IMR-90 (cell line): Measurements from ENCODE around the gene SSBP3. TPM values are rescaled to one million over a fixed set of nuclear protein-coding genes. Genes with fewer than 3 reads are reported as not detected.

Source experiments
- ATAC-seq: fragments of 200-7000 bp; cut with Tn5 transposase; 2 replicates; pipeline ENCODE4 v1.9.1; 2020; ENCODE audit warnings: low read depth, mild to moderate bottlenecking, moderate library complexity
- BruUV-seq: library from RNA; stranded (reverse); fragments of 400-500 nt; replicated peaks from 2 replicates; lab custom pipeline; 2021; lab: Mats Ljungman, UMichigan
- CTCF ChIA-PET: fragments of 300-600 bp; formaldehyde crosslinking; extraction: SDS; loops from one replicate; lab custom pipeline; 2021; ENCODE audit warnings: antibody characterized with exemption; lab: Yijun Ruan, JAX
- POLR2A ChIA-PET: fragments of 300-600 bp; sonication (Branson Sonifier 250); formaldehyde crosslinking; loops from one replicate; lab custom pipeline; 2022; ENCODE audit warnings: antibody characterized with exemption; ENCODE audit not compliant: unreplicated experiment; lab: Charles Lee
- DNase-seq: peaks from one replicate; pipeline ENCODE4 v3.0.0; 2013
- H2AFZ ChIP-seq: replicated peaks from 2 replicates; pipeline ENCODE3; 2013; ENCODE audit warnings: low read length, mild to moderate bottlenecking; ENCODE audit not compliant: poor library complexity
- H2AK5ac ChIP-seq: 2 replicates; pipeline ENCODE4 v1.6.1; 2013; ENCODE audit warnings: low read depth, low read length, inconsistent platforms
- H2AK9ac ChIP-seq: replicated peaks from 2 replicates; pipeline ENCODE3; 2013; ENCODE audit warnings: mild to moderate bottlenecking, low read depth, low read length, moderate library complexity; ENCODE audit not compliant: poor library complexity
- H2BK120ac ChIP-seq: 2 replicates; pipeline ENCODE4 v1.6.1; 2013; ENCODE audit warnings: low read depth, low read length, inconsistent platforms
- H2BK15ac ChIP-seq: 3 replicates; pipeline ENCODE4 v1.6.1; 2013; ENCODE audit warnings: low read depth, low read length, inconsistent platforms
- H2BK20ac ChIP-seq: 2 replicates; pipeline ENCODE4 v1.6.1; 2013; ENCODE audit warnings: low read depth, mild to moderate bottlenecking, inconsistent platforms, low read length, moderate library complexity
- H2BK5ac ChIP-seq: 2 replicates; pipeline ENCODE4 v1.6.1; 2013; ENCODE audit warnings: mild to moderate bottlenecking, low read depth, low read length, inconsistent platforms; ENCODE audit not compliant: poor library complexity, severe bottlenecking
- H3K14ac ChIP-seq: replicated peaks from 2 replicates; pipeline ENCODE4 v1.6.1; 2013; ENCODE audit warnings: low read depth, low read length, inconsistent platforms
- H3K18ac ChIP-seq: 2 replicates; pipeline ENCODE4 v1.6.1; 2013; ENCODE audit warnings: low read depth, low read length, control low read depth
- H3K23ac ChIP-seq: 2 replicates; pipeline ENCODE4 v1.6.1; 2013; ENCODE audit warnings: low read depth, low read length, inconsistent platforms
- H3K27ac ChIP-seq: 2 replicates; pipeline ENCODE4 v1.5.1; 2013; ENCODE audit warnings: mild to moderate bottlenecking, control low read depth, low read length; ENCODE audit not compliant: insufficient read depth
- H3K27me3 ChIP-seq: 2 replicates; pipeline ENCODE4 v1.6.1; 2013; ENCODE audit warnings: low read length; ENCODE audit not compliant: control insufficient read depth, insufficient read depth
- H3K36me3 ChIP-seq: 2 replicates; pipeline ENCODE4 v1.6.1; 2013; ENCODE audit warnings: low read length, mixed read lengths; ENCODE audit not compliant: control insufficient read depth, insufficient read depth
- H3K4ac ChIP-seq: 2 replicates; pipeline ENCODE4 v1.6.1; 2013; ENCODE audit warnings: low read depth, low read length, inconsistent platforms
- H3K4me1 ChIP-seq: 2 replicates; pipeline ENCODE4 v1.6.1; 2013; ENCODE audit warnings: low read length, mixed read lengths; ENCODE audit not compliant: control insufficient read depth, insufficient read depth
- H3K4me2 ChIP-seq: 2 replicates; pipeline ENCODE4 v1.6.1; 2013; ENCODE audit warnings: low read depth, mild to moderate bottlenecking, control low read depth, low read length, moderate library complexity
- H3K4me3 ChIP-seq: 2 replicates; pipeline ENCODE4 v1.5.1; 2013; ENCODE audit warnings: low read depth, mild to moderate bottlenecking, control low read depth, low read length, moderate library complexity; ENCODE audit not compliant: insufficient read depth
- H3K56ac ChIP-seq: 2 replicates; pipeline ENCODE4 v1.6.1; 2013; ENCODE audit warnings: low read length, inconsistent platforms; ENCODE audit not compliant: insufficient read depth; ENCODE audit errors: extremely low read depth
- H3K79me1 ChIP-seq, 2 experiments: 2 replicates each; pipeline ENCODE4 v1.6.1; 2013; ENCODE audit warnings: low read length in 2 of 2, inconsistent platforms in 1 of 2, low read depth in 1 of 2
- H3K9ac ChIP-seq: 2 replicates; pipeline ENCODE4 v1.6.1; 2013; ENCODE audit warnings: low read depth, low read length, control low read depth
- H3K9me1 ChIP-seq: 2 replicates; pipeline ENCODE4 v1.6.1; 2013; ENCODE audit warnings: low read length, inconsistent platforms; ENCODE audit not compliant: insufficient read depth
- H3K9me3 ChIP-seq: 2 replicates; pipeline ENCODE4 v1.6.1; 2013; ENCODE audit warnings: low read length; ENCODE audit not compliant: control insufficient read depth, insufficient read depth
- H4K20me1 ChIP-seq: 2 replicates; pipeline ENCODE4 v1.6.1; 2013; ENCODE audit warnings: low read length, inconsistent platforms; ENCODE audit not compliant: insufficient read depth
- H4K5ac ChIP-seq: 2 replicates; pipeline ENCODE4 v1.6.1; 2013; ENCODE audit warnings: mild to moderate bottlenecking, low read depth, low read length, control low read depth
- H4K8ac ChIP-seq, 2 experiments: 2 replicates each; pipeline ENCODE4 v1.6.1; 2013; ENCODE audit warnings: low read depth in 2 of 2, low read length in 2 of 2, control low read depth in 1 of 2, inconsistent platforms in 1 of 2
- H4K91ac ChIP-seq: 2 replicates; pipeline ENCODE4 v1.6.1; 2013; ENCODE audit warnings: low read depth, low read length, inconsistent platforms; ENCODE audit not compliant: insufficient read depth
- CEBPB ChIP-seq: IDR thresholded peaks from 2 replicates; pipeline ENCODE4 v1.6.1; 2012; ENCODE audit warnings: low read depth, low read length, improper control_type of control experiment
- CHD1 ChIP-seq: IDR thresholded peaks from 2 replicates; pipeline ENCODE4 v1.6.1; 2012; ENCODE audit warnings: low read depth, low read length, improper control_type of control experiment
- MAFK ChIP-seq: IDR thresholded peaks from 2 replicates; pipeline ENCODE4 v1.6.1; 2012; ENCODE audit warnings: low read depth, low read length, improper control_type of control experiment
- RAD21 ChIP-seq: IDR thresholded peaks from 2 replicates; pipeline ENCODE4 v1.6.1; 2012; ENCODE audit warnings: low read length, improper control_type of control experiment
- RCOR1 ChIP-seq: IDR thresholded peaks from 2 replicates; pipeline ENCODE4 v1.6.1; 2012; ENCODE audit warnings: mild to moderate bottlenecking, low read length, improper control_type of control experiment; ENCODE audit not compliant: insufficient replicate concordance
- RFX5 ChIP-seq: IDR thresholded peaks from 2 replicates; pipeline ENCODE4 v1.8.0; 2012; ENCODE audit warnings: low read depth, mild to moderate bottlenecking, low read length, moderate library complexity
- SMC3 ChIP-seq: fragments of 150-350 bp; IDR thresholded peaks from 2 replicates; pipeline ENCODE4 v1.6.1; 2016; ENCODE audit warnings: low read depth, mild to moderate bottlenecking, antibody characterized with exemption, low read length, moderate library complexity
- USF2 ChIP-seq: fragments of 150-350 bp; IDR thresholded peaks from 2 replicates; pipeline ENCODE4 v1.6.1; 2017; ENCODE audit warnings: mild to moderate bottlenecking, antibody characterized with exemption, low read length, low read depth
- WGBS, 2 experiments: methylation state at CpG; one replicate each; pipeline versions ENCODE4 v1.1.5 to v1.1.7; 2013; ENCODE audit warnings: missing lambda C conversion rate in 2 of 2; ENCODE audit not compliant: insufficient read length in 1 of 2; ENCODE audit errors: extremely low coverage in 2 of 2; 5-methylcytosine and 5-hydroxymethylcytosine counted together
- dilution Hi-C: fragments of 300-500 bp; cut with HindIII; formaldehyde crosslinking; loops from one replicate; pipeline ENCODE4 v1.14.3; 2018; ENCODE audit warnings: low sequenced_read_pairs; ENCODE audit not compliant: unreplicated experiment
- in situ Hi-C: fragments of 300-500 bp; cut with MboI; formaldehyde crosslinking; loops from 3 replicates; pipeline ENCODE4 v1.14.3; 2019; ENCODE audit warnings: low sequenced_read_pairs, inconsistent platforms, mixed read lengths
- intact Hi-C: fragments of 100-400 bp; cut with micrococcal nuclease; formaldehyde crosslinking; loops from 2 replicates; pipeline ENCODE4 v1.10.0; 2022
- polyA plus RNA-seq, 3 experiments: library from polyadenylated mRNA; depleted of rRNA; stranded (reverse); fragments of >200 nt; gene quantifications; 2 replicates each; pipeline ENCODE4 v1.2.3, GENCODE V29; 2012; ENCODE audit warnings: low replicate concordance in 1 of 3
- total RNA-seq: library from RNA; depleted of rRNA; stranded (reverse); fragments of >200 nt; gene quantifications from 2 replicates; pipeline ENCODE4 v1.2.3, GENCODE V29; 2012

SSBP3 gene
- total and polyA plus RNA-seq, 2 of the 4 experiments (the other 2 are of a cell fraction): 10.9 to 39.6 TPM

DNA sequence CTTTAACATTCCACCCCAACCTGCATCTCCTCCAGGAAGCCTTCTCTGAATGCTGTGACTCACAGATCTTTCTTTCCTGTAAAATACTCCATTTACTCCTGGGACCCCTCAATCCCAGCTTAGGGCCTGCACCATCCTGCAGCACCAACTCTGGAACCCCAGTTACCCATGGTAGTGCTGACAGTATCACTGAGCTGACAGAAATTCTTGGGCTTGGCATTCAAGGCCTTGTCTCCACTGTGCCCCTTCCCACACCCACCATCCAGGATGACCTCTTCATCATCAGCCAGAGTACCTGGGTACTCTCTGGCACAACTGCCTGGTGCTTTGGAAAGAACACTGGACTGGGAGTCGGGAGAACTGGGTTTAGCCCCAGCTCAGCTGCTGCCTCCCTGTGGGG is 214.7 kb downstream of the SSBP3 start:
- no peak overlapping the region for H4K8ac ChIP-seq
- peaks cover 1% of the 10 kb centered on the region; the same call in 1 of the 2 replicates for H3K4me1 ChIP-seq
- no peak for DNase-seq
- no peak overlapping the region for H3K4me2 ChIP-seq
- H3K4ac ChIP-seq: no peak overlapping the region
- H3K27ac ChIP-seq: no peak overlapping the region
- BruUV-seq: no TSS peak
- no peak overlapping the region for H3K9ac ChIP-seq
- no peak overlapping the region for H2BK120ac ChIP-seq
- no peak overlapping the region for H3K14ac ChIP-seq
- in situ Hi-C loops (no loop called here), intact Hi-C loops (no loop called here), dilution Hi-C loops (no loop called here)
- no peaks in the 10 kb centered on the region for H3K27me3 ChIP-seq
- H2BK5ac ChIP-seq: no peak overlapping the region
- ChIA-PET CTCF (interaction anchor here (1.6 kb wide), 1 partner anchor 10 kb away, joined by 3 read pairs; no protein-coding TSS in a partner anchor), POLR2A (no interaction called here)
- no peak overlapping the region for H3K56ac ChIP-seq
- H3K9me3 ChIP-seq: no peaks in the 10 kb centered on the region
- H2AFZ ChIP-seq: no peak overlapping the region
- no peak overlapping the region for H3K23ac ChIP-seq
- no CpG with 5 or more reads among the region's 1 CpG for whole genome bisulfite sequencing, 2 experiments
- no peaks in the 10 kb centered on the region for H4K20me1 ChIP-seq
- ATAC-seq: no peak
- no peaks in the 10 kb centered on the region for H3K79me1 ChIP-seq
- no peak overlapping the region for H2BK20ac ChIP-seq
- H3K4me3 ChIP-seq: no peak overlapping the region
- no peak overlapping the region for H3K18ac ChIP-seq
- H2AK5ac ChIP-seq: no peak overlapping the region
- no peak for TF ChIP-seq RCOR1
- TF ChIP-seq SMC3: no peak
- no peak for TF ChIP-seq CHD1
- TF ChIP-seq USF2: no peak
- TF ChIP-seq RAD21: no peak
- no peak for TF ChIP-seq CEBPB
- TF ChIP-seq MAFK: no peak
- no peak for TF ChIP-seq RFX5
- peaks cover 9% of the 10 kb centered on the region; the same call in 1 of the 2 replicates for H3K9me1 ChIP-seq
- no peak overlapping the region for H2AK9ac ChIP-seq
- no peak overlapping the region for H4K91ac ChIP-seq
- peaks cover 1% of the 10 kb centered on the region; the same call in 1 of the 2 replicates for H3K36me3 ChIP-seq
- no peak overlapping the region for H4K5ac ChIP-seq
- no peak overlapping the region for H2BK15ac ChIP-seq
